Neuron (in vitro differentiated cells): Measurements from ENCODE around the gene U2AF2.

Source experiments
- H2AFZ ChIP-seq: one replicate; pipeline ENCODE4 v1.6.1; 2013; ENCODE audit warnings: low read depth, mild to moderate bottlenecking, inconsistent platforms, low read length, moderate library complexity
- H3K27me3 ChIP-seq: one replicate; pipeline ENCODE4 v1.6.1; 2013; ENCODE audit warnings: low read length; ENCODE audit not compliant: insufficient read depth
- H3K36me3 ChIP-seq: one replicate; pipeline ENCODE4 v1.6.1; 2013; ENCODE audit warnings: low read length; ENCODE audit not compliant: insufficient read depth
- H3K4me1 ChIP-seq: one replicate; pipeline ENCODE4 v1.6.1; 2013; ENCODE audit warnings: low read length; ENCODE audit not compliant: insufficient read depth
- H3K4me3 ChIP-seq: 2 replicates; pipeline ENCODE4 v1.5.1; 2013; ENCODE audit warnings: mild to moderate bottlenecking, low read length, moderate library complexity
- H3K9me3 ChIP-seq: one replicate; pipeline ENCODE4 v1.6.1; 2013; ENCODE audit warnings: low read length

Gene U2AF2

DNA sequence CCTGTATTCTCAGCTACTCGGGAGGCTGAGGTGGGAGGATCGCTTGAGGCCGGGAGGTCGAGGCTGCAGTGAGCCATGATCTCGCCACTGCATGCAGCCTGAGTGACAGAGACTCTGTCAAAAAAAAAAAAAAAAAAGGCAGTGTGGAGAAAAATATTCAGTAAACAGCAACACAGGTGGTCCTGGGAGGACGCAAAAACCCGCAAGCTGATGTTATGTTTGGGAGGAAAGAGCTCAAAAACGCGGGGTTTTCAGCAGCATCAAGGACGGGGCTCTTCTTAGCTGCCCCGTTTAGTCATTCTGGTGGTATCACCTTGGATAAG, 29.9 kb upstream of the U2AF2 start:
- Histone ChIP-seq H3K4me1 (peaks cover 3% of the 10 kb centered on the region), H3K36me3 (peaks cover 15% of the 10 kb centered on the region), H3K27me3 (no peaks in the 10 kb centered on the region), H3K4me3 (peak overlapping the region; percentile 67), H3K9me3 (no peaks in the 10 kb centered on the region), H2AFZ (peak overlapping the region; percentile 44)

DNA sequence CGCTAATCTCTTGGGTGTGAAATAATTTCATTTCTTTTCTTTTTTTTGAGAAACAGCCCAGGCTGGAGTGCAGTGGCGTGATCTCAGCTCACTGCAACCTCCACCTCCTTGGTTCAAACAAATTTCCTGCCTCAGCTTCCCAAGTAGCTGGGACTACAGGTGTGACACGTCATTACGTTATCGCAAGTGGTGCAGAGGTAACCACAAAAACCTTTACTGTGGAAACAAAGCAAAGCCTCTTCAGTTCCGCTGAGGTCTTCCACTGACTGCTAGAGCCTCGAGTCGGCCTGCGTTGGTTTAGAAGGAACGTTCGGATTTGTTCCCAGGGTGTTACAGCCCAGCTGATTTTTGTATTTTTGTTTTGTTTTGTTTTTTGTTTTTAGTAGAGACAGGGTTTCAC, 28.5 kb upstream of the U2AF2 start:
- Histone ChIP-seq H3K4me3 (no peak overlapping the region), H3K4me1 (peaks cover 3% of the 10 kb centered on the region), H3K36me3 (peaks cover 5% of the 10 kb centered on the region), H3K9me3 (no peaks in the 10 kb centered on the region), H2AFZ (no peak overlapping the region), H3K27me3 (no peaks in the 10 kb centered on the region)

DNA sequence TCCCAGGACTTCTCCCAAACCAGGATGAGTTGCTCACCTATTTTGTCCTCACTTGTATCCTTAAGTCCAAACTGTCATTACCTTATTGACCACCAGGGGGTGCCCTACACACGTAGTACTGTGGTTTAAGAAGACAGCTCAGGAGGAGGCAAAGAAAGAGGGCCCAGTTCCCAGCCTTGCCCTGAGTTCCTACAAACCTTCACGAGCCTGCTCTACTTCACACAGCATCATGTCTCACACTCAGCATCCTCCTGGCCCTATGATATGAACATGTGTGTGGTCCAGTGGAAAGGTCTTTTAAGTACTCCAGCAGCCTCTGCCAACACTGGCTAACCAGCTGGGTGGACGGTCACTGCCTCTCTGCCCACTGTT, 22.4 kb upstream of the U2AF2 start:
- peaks cover 17% of the 10 kb centered on the region for H3K4me1 ChIP-seq
- no peaks in the 10 kb centered on the region for H3K36me3 ChIP-seq
- H3K27me3 ChIP-seq, result no peaks in the 10 kb centered on the region
- H2AFZ ChIP-seq, result no peak overlapping the region
- no peaks in the 10 kb centered on the region for H3K9me3 ChIP-seq
- H3K4me3 ChIP-seq, result no peak overlapping the region

DNA sequence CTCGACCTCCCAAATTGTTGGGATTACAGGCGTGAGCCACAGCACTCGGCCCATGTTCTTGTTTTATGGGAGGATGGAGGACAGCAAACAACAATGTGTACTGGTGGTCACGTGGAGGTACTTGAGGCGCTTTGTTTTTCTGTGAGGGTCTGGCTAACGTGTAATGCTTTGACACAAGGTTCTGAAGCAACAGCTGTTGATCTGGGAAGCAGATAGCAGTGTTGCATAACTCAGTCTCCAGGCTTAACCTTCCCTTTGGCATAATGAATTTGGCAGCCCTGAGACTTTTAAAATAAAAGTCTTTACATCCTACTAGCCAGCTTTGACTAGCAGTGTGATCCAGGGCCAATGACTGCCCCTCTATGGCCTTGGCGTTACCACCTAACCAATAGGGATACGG, 21.0 kb upstream of the U2AF2 start:
- peaks cover 3% of the 10 kb centered on the region for H3K36me3 ChIP-seq
- H3K4me1 ChIP-seq, result peaks cover 17% of the 10 kb centered on the region
- no peaks in the 10 kb centered on the region for H3K9me3 ChIP-seq
- no peak overlapping the region for H2AFZ ChIP-seq
- H3K27me3 ChIP-seq, result no peaks in the 10 kb centered on the region
- peak overlapping the region; percentile 72 for H3K4me3 ChIP-seq

DNA sequence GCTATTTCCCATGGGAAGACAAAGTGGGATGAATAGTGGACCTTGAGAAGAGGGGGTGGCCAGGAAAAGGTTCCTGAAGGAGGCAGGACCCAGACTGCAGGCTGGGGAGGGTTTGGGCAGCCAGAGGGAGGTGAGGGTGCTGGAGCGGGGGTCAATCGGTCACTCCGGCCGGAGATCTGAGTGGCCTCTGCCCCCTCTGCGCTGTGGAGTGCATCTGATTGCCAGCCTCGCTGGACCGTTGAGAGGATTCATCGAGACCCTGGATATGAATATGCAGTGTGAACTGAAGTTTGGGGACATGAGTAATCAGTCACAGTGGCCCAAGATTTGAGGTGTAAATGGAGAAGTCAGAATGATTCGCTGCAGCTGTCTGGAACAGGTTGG, 19.5 kb upstream of the U2AF2 start:
- no peaks in the 10 kb centered on the region for H3K9me3 ChIP-seq
- H3K4me3 ChIP-seq, result peak overlapping the region; percentile 72
- no peak overlapping the region for H2AFZ ChIP-seq
- no peaks in the 10 kb centered on the region for H3K27me3 ChIP-seq
- peaks cover 3% of the 10 kb centered on the region for H3K36me3 ChIP-seq
- H3K4me1 ChIP-seq, result peaks cover 23% of the 10 kb centered on the region

DNA sequence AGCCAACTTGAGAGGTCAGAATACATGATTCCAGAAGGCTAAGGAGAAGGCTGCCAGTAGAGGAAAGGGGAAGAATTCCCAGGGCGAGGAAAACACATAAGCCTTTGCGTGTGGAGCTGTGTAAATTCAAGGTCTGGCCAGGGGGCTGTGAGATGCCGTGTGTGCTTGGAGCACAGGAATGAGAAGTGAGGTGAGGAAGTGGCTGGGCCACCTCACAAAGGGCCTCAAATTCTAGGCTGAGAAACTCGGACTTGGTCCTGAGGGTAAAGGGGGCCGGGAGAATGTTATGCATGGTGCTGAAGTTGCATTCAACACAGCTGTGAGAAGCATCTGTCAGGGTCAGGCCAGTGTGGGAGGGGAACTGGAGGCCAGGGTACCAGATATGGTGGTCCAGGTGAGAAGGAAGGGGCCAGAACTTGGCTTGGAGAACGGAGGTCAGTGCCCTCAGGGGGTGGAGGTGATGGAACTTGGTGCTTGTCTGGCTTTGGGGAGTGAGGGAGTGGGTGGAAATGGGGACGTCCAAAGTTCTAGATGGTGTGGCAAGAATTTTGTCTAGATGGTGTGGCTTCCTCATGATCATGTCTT, 18.9 kb upstream of the U2AF2 start:
- peaks cover 3% of the 10 kb centered on the region for H3K36me3 ChIP-seq
- peak overlapping the region; percentile 72 for H3K4me3 ChIP-seq
- no peaks in the 10 kb centered on the region for H3K9me3 ChIP-seq
- no peak overlapping the region for H2AFZ ChIP-seq
- no peaks in the 10 kb centered on the region for H3K27me3 ChIP-seq
- H3K4me1 ChIP-seq, result peaks cover 26% of the 10 kb centered on the region

DNA sequence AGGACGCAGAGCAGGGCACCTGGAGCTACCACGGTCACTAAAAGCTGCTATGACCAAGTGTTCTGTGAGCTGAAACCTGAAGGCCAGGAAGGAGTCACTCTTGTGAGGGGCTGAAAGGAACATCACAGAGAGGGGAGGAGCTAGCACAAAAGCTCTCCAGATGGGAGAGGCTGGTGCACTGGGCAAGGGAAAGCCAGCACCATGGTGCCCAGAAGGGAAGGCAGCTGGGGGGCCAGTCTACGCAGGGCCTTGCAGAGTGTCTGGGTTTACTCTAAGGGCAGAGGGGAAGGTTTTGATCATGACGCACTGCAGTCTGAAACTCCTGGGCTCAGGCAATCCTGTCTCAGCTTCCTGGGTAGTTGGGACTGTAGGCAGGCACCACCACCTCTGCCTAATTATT, 18.1 kb upstream of the U2AF2 start:
- Histone ChIP-seq H3K27me3 (no peaks in the 10 kb centered on the region), H2AFZ (no peak overlapping the region), H3K4me3 (peak overlapping the region; percentile 7), H3K4me1 (peaks cover 26% of the 10 kb centered on the region), H3K9me3 (no peaks in the 10 kb centered on the region), H3K36me3 (peaks cover 3% of the 10 kb centered on the region)

DNA sequence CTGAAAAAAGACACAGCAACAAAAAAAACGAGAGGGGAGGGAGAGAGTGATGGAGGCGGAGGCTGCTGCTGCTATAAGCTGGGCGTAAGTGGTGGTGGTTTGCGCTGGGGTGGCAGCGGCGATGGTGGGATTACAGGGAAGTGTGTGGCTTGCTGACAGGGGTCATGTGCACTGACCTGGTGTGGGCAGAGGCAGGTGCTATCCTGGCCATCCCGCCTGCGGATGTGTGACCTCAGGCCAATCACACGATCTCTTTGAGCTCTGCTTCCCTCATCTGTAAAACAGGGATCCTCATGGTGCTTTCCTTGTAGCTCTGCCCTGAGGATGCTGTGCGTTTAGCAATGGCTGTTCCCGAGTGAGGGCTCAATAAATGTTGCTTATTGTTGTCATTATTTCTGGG, 17.3 kb upstream of the U2AF2 start:
- H3K27me3 ChIP-seq, result no peaks in the 10 kb centered on the region
- H3K4me3 ChIP-seq, result no peak overlapping the region
- H3K4me1 ChIP-seq, result peaks cover 32% of the 10 kb centered on the region
- H3K9me3 ChIP-seq, result no peaks in the 10 kb centered on the region
- H3K36me3 ChIP-seq, result peaks cover 3% of the 10 kb centered on the region
- no peak overlapping the region for H2AFZ ChIP-seq

DNA sequence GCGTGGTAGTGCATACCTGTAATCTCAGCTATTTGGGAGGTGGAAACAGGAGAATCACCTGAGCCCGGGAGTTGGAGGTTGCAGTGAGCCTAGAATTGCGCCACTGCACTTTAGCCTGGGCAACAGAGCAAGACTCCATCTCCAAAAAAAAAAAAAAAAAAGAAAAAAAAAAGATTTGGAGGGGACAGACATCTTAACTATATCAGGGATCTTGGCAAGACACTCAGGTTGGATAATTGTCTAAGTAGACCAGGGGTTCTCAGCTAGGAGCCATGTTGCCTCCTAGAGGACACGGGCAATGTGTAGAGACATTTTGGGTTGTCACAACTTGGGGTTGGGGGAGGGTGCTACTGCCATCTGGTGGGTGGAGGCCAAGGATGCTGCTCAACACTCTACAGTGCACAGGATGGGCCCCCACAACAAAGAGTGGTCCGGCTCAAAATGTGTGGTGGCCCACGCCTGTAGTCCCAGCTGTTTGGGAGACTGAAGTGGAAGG, 15.9 kb upstream of the U2AF2 start:
- H2AFZ ChIP-seq, result no peak overlapping the region
- peaks cover 42% of the 10 kb centered on the region for H3K4me1 ChIP-seq
- no peaks in the 10 kb centered on the region for H3K9me3 ChIP-seq
- H3K27me3 ChIP-seq, result no peaks in the 10 kb centered on the region
- no peak overlapping the region for H3K4me3 ChIP-seq
- H3K36me3 ChIP-seq, result peaks cover 3% of the 10 kb centered on the region

DNA sequence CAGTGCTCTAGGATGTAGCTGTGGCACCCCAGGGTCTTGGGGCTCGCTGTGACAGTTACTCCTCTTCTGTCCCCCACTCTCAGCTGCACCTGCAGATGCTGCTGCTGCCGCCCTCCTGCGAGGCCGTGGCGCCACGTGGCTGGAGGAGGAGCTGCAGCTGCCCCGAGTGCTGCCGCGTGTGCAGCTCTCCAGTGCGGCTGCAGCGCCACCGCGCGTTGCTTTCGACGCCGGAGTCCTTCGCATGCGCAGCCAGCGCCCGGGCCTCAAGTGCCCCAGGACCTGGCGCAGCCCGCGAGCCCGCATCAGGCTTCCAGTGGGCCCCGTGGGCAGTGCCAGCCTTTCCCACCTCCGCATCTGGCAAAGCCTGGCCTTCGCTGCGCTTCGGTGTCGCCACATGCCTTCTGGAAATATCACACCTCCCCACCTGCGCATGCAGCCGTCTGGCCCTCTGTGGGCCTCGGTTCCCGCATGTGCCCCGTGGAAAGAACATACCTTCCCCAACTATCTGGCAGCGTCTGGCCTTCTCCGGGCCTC, 14.7 kb upstream of the U2AF2 start:
- Histone ChIP-seq H2AFZ (peak overlapping the region; percentile 29), H3K4me1 (peaks cover 52% of the 10 kb centered on the region), H3K27me3 (no peaks in the 10 kb centered on the region), H3K4me3 (peak overlapping the region; percentile 74), H3K36me3 (peaks cover 11% of the 10 kb centered on the region), H3K9me3 (no peaks in the 10 kb centered on the region)

DNA sequence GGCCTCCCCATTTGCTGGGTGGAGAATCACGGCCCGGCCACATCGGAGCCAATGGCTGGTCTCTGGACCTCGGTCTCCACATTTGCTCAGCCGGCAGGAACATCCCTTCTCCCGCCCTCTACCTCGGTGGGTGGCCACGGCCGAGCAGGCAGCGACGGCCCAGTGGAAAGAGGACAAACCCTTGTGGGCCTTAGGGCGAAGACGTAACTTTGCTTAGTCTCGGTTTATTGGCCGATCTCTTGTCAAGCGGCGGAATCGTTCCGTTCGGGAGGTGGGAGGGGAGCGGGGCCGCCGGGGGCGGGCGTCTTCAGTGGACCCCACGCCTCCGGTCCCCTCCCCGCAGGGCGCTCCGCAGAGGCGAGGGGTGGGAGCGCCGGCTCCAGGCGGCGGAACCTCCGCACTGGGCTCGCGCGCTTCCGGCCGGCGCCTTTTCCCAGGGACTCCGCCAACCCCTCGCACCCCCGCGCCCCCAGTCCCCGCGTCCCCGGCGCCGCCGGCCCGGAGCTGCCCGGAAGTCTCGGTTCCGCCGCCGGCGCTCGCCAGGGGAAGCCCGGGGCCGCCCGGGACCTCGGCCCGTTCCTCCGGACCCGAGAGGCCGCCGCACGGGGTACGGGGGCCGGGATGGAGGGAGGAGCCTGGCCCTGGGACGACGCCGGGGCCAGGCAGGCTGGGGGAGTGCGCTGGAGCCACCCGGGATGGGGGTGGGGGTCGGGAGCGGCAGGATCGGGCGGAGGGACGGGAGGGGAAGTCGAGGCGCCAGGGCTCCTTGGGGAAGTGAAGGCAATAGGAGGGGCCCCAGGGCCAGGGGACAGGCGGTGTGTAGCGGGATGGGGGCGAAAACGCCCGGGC, 14.0 kb upstream of the U2AF2 start, which contains the start of gene ZNF580:
Gene ZNF580 (plus strand): TSS at position 426 of the 849 bp plus-strand sequence. CDS start 1,507 bp downstream, outside the sequence.
- Histone ChIP-seq H2AFZ (peak within 1 kb of the TSS; percentile 29), H3K36me3 (peaks cover 16% of the 10 kb centered on the region), H3K27me3 (no peaks in the 10 kb centered on the region), H3K9me3 (no peaks in the 10 kb centered on the region), H3K4me1 (peaks cover 45% of the 10 kb centered on the region), H3K4me3 (peak within 1 kb of the TSS; percentile 74)

DNA sequence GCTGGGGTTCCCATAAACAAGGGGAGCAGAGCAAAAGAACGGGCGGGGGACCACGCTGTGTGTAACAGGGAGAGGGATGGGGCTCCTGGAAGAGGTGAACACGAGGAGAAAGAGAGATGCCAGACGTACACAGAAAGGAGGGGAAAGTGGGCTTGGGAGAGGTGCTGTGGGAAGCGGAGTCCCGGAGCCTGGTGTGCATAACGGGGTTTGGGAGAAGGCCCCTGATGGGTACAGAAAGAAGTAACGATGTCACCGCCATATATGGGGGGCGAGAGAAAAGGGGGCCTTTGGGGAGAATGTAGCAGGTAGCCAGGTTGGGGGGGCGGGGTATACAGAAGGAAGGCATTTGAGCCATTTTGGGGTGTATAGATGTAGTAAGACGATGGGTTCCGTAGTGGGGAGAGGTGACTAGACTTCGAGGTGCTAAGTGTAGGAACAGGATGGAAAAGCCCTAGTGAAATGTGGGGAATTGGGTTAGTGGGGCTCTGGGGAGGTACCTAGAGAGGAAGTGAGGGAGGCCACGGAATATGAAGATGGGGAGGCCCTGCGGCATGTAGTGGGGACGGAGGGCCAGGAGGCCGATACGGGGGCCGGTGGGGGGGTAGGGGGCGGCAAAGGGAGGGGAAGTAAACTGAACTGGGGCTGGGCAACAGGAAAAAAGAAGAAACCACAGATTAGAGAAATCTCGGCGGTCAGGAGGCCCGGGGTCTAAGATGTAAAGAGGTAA, 13.2 kb upstream of the U2AF2 start:
- no peaks in the 10 kb centered on the region for H3K9me3 ChIP-seq
- H2AFZ ChIP-seq, result no peak overlapping the region
- H3K4me3 ChIP-seq, result peak overlapping the region; percentile 74
- H3K4me1 ChIP-seq, result peaks cover 37% of the 10 kb centered on the region
- H3K36me3 ChIP-seq, result peaks cover 16% of the 10 kb centered on the region
- H3K27me3 ChIP-seq, result no peaks in the 10 kb centered on the region
